Activated CD8-positive, alpha-beta memory T cell treated with anti-CD3 and anti-CD28 coated beads, Interleukin-2, amount 50 U/mL, for 4 hours (primary cell): ENCODE measurements around the gene ITGA8.

Experiments used
- DNase-seq: peaks from one replicate; pipeline ENCODE4 v3.0.0-alpha.2; 2020

ITGA8 gene

GRCh38 chr10:15730341-15730740 lies 10.6 kb upstream of the ITGA8 start:
- no peak for DNase-seq

GRCh38 chr10:15729890-15730289 lies 10.2 kb upstream of the ITGA8 start:
- DNase-seq, result no peak

- DNase-seq, result no peak
These were observed 6.3 kb upstream of the ITGA8 start for GRCh38 chr10:15726042-15726441.

- no peak for DNase-seq
These were observed 5.9 kb upstream of the ITGA8 start for GRCh38 chr10:15725603-15726002.

GRCh38 chr10:15724683-15725082 lies 5.0 kb upstream of the ITGA8 start:
- DNase-seq, result no peak

GRCh38 chr10:15723803-15724202 lies 4.1 kb upstream of the ITGA8 start:
- no peak for DNase-seq

- DNase-seq, result no peak
These were observed 1.0 kb upstream of the ITGA8 start for GRCh38 chr10:15720635-15721287.

GRCh38 chr10:15719049-15719898 lies 448 bp downstream of the ITGA8 start:
- no peak for DNase-seq

- no peak for DNase-seq
These were observed 1.1 kb downstream of the ITGA8 start for GRCh38 chr10:15718694-15719048.

- no peak for DNase-seq
These were observed 4.0 kb downstream of the ITGA8 start for GRCh38 chr10:15715619-15716227.

GRCh38 chr10:15714847-15715246 lies 4.9 kb downstream of the ITGA8 start:
- no peak for DNase-seq

GRCh38 chr10:15712883-15713282 lies 6.8 kb downstream of the ITGA8 start:
- DNase-seq, result no peak

GRCh38 chr10:15710455-15710854 lies 9.3 kb downstream of the ITGA8 start:
- DNase-seq, result no peak

GRCh38 chr10:15705298-15705697 lies 14.4 kb downstream of the ITGA8 start:
- no peak for DNase-seq

- DNase-seq, result no peak
These were observed 15.1 kb downstream of the ITGA8 start for GRCh38 chr10:15704581-15704968.

GRCh38 chr10:15703944-15704580 lies 15.7 kb downstream of the ITGA8 start:
- DNase-seq, result no peak

- DNase-seq, result no peak
These were observed 16.4 kb downstream of the ITGA8 start for GRCh38 chr10:15703151-15703880.

- DNase-seq, result no peak
These were observed 19.5 kb downstream of the ITGA8 start for GRCh38 chr10:15700078-15700674.

- no peak for DNase-seq
These were observed 23.9 kb downstream of the ITGA8 start for GRCh38 chr10:15695852-15696251.

GRCh38 chr10:15690031-15690430 lies 29.7 kb downstream of the ITGA8 start:
- DNase-seq, result no peak

- DNase-seq, result no peak
These were observed 35.0 kb downstream of the ITGA8 start for GRCh38 chr10:15684768-15685167.

- no peak for DNase-seq
These were observed 38.6 kb downstream of the ITGA8 start for GRCh38 chr10:15681076-15681475.

GRCh38 chr10:15678851-15679250 lies 40.9 kb downstream of the ITGA8 start:
- no peak for DNase-seq
